Naive thymus-derived CD4-positive, alpha-beta T cell (primary cell): Measurements from ENCODE around the gene PRODH2. TPM values are rescaled to one million over a fixed set of nuclear protein-coding genes. Genes with fewer than 3 reads are reported as not detected.

Experiments
- ATAC-seq: fragments of 150-1000 bp; cut with Tn5 transposase; 2 replicates; pipeline ENCODE4 v1.10.0; 2021; ENCODE audit warnings: mild to moderate bottlenecking, moderate library complexity
- CTCF ChIA-PET: fragments of 350-600 bp; sonication (Branson Sonifier 250); formaldehyde crosslinking; loops from one replicate; lab custom pipeline; 2021; ENCODE audit warnings: antibody characterized with exemption; lab: Charles Lee
- POLR2A ChIA-PET: fragments of 350-600 bp; sonication (Branson Sonifier 250); formaldehyde crosslinking; loops from one replicate; lab custom pipeline; 2021; ENCODE audit warnings: antibody characterized with exemption, inconsistent platforms; lab: Charles Lee
- DNase-seq, 9 donors: peaks; one replicate each; pipeline versions ENCODE4 v3.0.0 to v3.0.0-alpha.2; 2020 to 2022; ENCODE audit warnings: mixed read lengths in 1 of 9
- H3K27ac ChIP-seq: one replicate; pipeline ENCODE4 v1.7.0; 2013; ENCODE audit warnings: mild to moderate bottlenecking, low read depth, low read length, moderate library complexity
- H3K27me3 ChIP-seq, 2 donors: one replicate each; pipeline ENCODE4 v1.7.0; 2013; ENCODE audit warnings: low read length in 2 of 2, mild to moderate bottlenecking in 2 of 2, moderate library complexity in 2 of 2; ENCODE audit not compliant: control insufficient read depth in 2 of 2, insufficient read depth in 2 of 2
- H3K36me3 ChIP-seq, 3 experiments: 1 replicate in 2 of 3; 2 replicates in 1 of 3; pipeline ENCODE4 v1.7.0; 2013; ENCODE audit warnings: low read length in 3 of 3, mild to moderate bottlenecking in 3 of 3, moderate library complexity in 1 of 3; ENCODE audit not compliant: insufficient read depth in 3 of 3, control insufficient read depth in 2 of 3
- H3K4me1 ChIP-seq, 2 donors: one replicate each; pipeline ENCODE4 v1.7.0; 2013; ENCODE audit warnings: low read length in 2 of 2, mild to moderate bottlenecking in 2 of 2, moderate library complexity in 1 of 2; ENCODE audit not compliant: control insufficient read depth in 2 of 2, insufficient read depth in 2 of 2
- H3K4me3 ChIP-seq: 2 replicates; pipeline ENCODE4 v1.7.0; 2013; ENCODE audit warnings: mild to moderate bottlenecking, low read length
- H3K9me3 ChIP-seq, 3 experiments: 1 replicate in 2 of 3; 2 replicates in 1 of 3; pipeline ENCODE4 v1.7.0; 2013; ENCODE audit warnings: low read length in 3 of 3; ENCODE audit not compliant: control insufficient read depth in 2 of 3
- H3K27ac Mint-ChIP-seq, 9 donors: one replicate each; pipeline ENCODE4 v1.8.0; 2020 to 2022; ENCODE audit warnings: mixed read lengths in 9 of 9, mild to moderate bottlenecking in 8 of 9, moderate library complexity in 5 of 9, inconsistent platforms in 2 of 9
- H3K27me3 Mint-ChIP-seq, 5 donors: one replicate each; pipeline ENCODE4 v1.8.0; 2021 to 2022; ENCODE audit warnings: mixed read lengths in 5 of 5, mild to moderate bottlenecking in 1 of 5
- H3K36me3 Mint-ChIP-seq, 5 donors: one replicate each; pipeline ENCODE4 v1.8.0; 2020 to 2022; ENCODE audit warnings: mixed read lengths in 5 of 5, mild to moderate bottlenecking in 3 of 5, inconsistent platforms in 1 of 5
- H3K4me1 Mint-ChIP-seq, 7 donors: one replicate each; pipeline ENCODE4 v1.8.0; 2020 to 2022; ENCODE audit warnings: mixed read lengths in 7 of 7, mild to moderate bottlenecking in 3 of 7, inconsistent platforms in 1 of 7
- H3K4me3 Mint-ChIP-seq, 10 donors: one replicate each; pipeline ENCODE4 v1.8.0; 2020 to 2022; ENCODE audit warnings: mild to moderate bottlenecking in 10 of 10, mixed read lengths in 10 of 10, moderate library complexity in 6 of 10, inconsistent platforms in 2 of 10
- H3K9me3 Mint-ChIP-seq, 11 donors: one replicate each; pipeline ENCODE4 v1.8.0; 2020 to 2022; ENCODE audit warnings: mixed read lengths in 11 of 11, mild to moderate bottlenecking in 4 of 11, inconsistent platforms in 1 of 11, moderate library complexity in 1 of 11
- intact Hi-C, 2 donors: fragments of 100-400 bp; cut with micrococcal nuclease; formaldehyde crosslinking; loops; one replicate each; pipeline ENCODE4 v1.15.1; 2023
- polyA plus RNA-seq, 2 donors: library from polyadenylated mRNA; unstranded; fragments of 300-500 nt; fragmentation: Illumina TruSeq; gene quantifications; one replicate each; pipeline ENCODE4 v1.2.3, GENCODE V29; 2021
- total RNA-seq, 6 experiments: library from RNA in 5 of 6; stranded (reverse) in 5 of 6; gene quantifications; 1 replicate in 5 of 6; 2 replicates in 1 of 6; pipeline ENCODE4 v1.2.3 and lab custom pipeline; 2021 to 2026

The PRODH2 gene
- total and polyA plus RNA-seq, 7 experiments from 2014 or later = not detected

DNA sequence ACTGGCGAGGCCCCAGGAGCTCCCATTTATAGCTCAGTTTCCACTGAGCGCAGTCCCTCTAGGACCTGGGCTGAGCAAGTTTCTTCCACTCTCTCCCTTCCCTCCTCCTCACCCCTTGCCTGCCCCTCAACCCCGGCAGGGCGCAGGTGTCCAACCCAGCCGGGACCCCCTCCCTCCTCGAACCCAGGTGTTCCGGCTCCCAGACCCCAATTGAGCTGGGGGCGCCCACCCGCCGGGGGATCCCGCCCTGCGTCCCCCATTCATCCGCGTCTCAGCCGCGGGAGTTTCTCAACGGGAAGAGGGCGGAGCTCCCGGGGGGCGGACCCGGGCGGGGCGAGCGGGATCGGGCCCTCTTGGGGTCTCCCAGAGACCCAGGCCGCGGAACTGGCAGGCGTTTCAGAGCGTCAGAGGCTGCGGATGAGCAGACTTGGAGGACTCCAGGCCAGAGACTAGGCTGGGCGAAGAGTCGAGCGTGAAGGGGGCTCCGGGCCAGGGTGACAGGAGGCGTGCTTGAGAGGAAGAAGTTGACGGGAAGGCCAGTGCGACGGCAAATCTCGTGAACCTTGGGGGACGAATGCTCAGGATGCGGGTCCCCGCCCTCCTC, 44.0 kb upstream of the PRODH2 start, which contains the start of gene KIRREL2:
TSS of gene KIRREL2 (plus strand) at position 366 of the 604 bp plus-strand sequence. CDS start at position 575, 209 bp downstream.
- Histone ChIP-seq H3K36me3 (no peaks in the 10 kb centered on the region), H3K27ac (no peak within 1 kb of the TSS), H3K4me1 (peaks cover 3 to 5% of the 10 kb centered on the region in 2 donors), H3K9me3 (no peaks in the 10 kb centered on the region), H3K27me3 (peaks cover 0 to 9% of the 10 kb centered on the region in 2 donors), H3K4me3 (peak within 1 kb of the TSS; percentile 56)
- ChIA-PET POLR2A (interaction anchor here (1.0 kb wide), 1 partner anchor 74 kb away, joined by 3 read pairs; no protein-coding TSS in a partner anchor), CTCF (interaction anchor here (0.6 kb wide), 1 partner anchor 348 kb away, joined by 3 read pairs; no protein-coding TSS in a partner anchor)
- H3K27ac Mint-ChIP-seq = peak within 1 kb of the TSS in 1 of 9 donors; percentile 52
- ATAC-seq = peak; percentile 51
- H3K27me3 Mint-ChIP-seq = peaks cover 41 to 81% (median 60%) of the 10 kb centered on the region in 5 donors
- H3K4me1 Mint-ChIP-seq = peaks cover 0 to 20% (median 6%) of the 10 kb centered on the region in 7 donors
- peak within 1 kb of the TSS; percentile 73 to 89 (median 79) for H3K4me3 Mint-ChIP-seq
- no peaks in the 10 kb centered on the region for H3K9me3 Mint-ChIP-seq
- intact Hi-C loops = no loop called here
- peak in 5 of 9 donors; percentile 13 to 62 (median 20) for DNase-seq
- peaks cover 0 to 5% (median 0%) of the 10 kb centered on the region in 5 donors for H3K36me3 Mint-ChIP-seq

DNA sequence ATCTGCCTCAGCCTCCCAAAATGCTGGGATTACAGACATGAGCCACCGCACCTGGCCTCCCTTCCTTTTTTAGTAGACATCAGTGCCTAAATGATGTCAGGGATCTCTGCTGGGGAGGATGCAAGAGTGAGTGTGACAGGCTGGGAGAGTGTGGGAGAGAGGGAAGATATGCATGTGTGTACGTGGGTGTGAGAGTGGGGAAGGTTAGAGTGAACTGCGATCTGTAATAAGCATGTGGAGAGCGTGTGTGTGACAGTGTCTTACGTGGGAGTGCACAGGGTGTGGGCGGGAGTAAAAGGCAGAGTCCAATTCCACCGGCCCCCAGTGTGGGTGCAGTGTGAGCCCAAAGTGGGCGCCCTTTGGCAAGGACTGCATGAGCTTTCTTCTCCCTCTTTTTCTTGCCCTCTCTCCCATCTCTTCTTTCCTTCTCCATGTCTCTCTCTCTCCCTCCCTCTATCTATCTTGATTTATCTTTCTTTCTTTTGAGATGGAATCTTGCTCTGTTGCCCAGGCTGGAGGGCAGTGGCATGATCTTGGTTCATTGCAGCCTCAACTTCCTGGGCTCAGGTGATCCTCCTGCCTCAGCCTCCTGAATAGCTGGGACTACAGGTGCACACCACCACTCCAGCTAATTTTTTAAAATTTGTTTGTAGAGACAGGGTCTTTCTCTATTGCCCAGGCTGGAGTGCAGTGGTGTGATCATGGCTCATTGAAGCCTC, 40.6 kb upstream of the PRODH2 start:
- Mint-ChIP-seq H3K4me3 (no peak overlapping the region), H3K9me3 (peaks cover 0 to 2% (median 0%) of the 10 kb centered on the region in 11 donors), H3K27me3 (peaks cover 29 to 66% (median 61%) of the 10 kb centered on the region in 5 donors), H3K4me1 (peaks cover 0 to 20% (median 6%) of the 10 kb centered on the region in 7 donors), H3K36me3 (peaks cover 0 to 5% (median 0%) of the 10 kb centered on the region in 5 donors), H3K27ac (no peak overlapping the region)
- Histone ChIP-seq H3K27ac (no peak overlapping the region), H3K27me3 (peaks cover 0 to 7% of the 10 kb centered on the region in 2 donors), H3K4me1 (peaks cover 3 to 5% of the 10 kb centered on the region in 2 donors), H3K4me3 (no peak overlapping the region), H3K36me3 (no peaks in the 10 kb centered on the region), H3K9me3 (no peaks in the 10 kb centered on the region)
- intact Hi-C loops = no loop called here
- ChIA-PET POLR2A (no interaction called here), CTCF (no interaction called here)
- DNase-seq (no peak), ATAC-seq (no peak)

DNA sequence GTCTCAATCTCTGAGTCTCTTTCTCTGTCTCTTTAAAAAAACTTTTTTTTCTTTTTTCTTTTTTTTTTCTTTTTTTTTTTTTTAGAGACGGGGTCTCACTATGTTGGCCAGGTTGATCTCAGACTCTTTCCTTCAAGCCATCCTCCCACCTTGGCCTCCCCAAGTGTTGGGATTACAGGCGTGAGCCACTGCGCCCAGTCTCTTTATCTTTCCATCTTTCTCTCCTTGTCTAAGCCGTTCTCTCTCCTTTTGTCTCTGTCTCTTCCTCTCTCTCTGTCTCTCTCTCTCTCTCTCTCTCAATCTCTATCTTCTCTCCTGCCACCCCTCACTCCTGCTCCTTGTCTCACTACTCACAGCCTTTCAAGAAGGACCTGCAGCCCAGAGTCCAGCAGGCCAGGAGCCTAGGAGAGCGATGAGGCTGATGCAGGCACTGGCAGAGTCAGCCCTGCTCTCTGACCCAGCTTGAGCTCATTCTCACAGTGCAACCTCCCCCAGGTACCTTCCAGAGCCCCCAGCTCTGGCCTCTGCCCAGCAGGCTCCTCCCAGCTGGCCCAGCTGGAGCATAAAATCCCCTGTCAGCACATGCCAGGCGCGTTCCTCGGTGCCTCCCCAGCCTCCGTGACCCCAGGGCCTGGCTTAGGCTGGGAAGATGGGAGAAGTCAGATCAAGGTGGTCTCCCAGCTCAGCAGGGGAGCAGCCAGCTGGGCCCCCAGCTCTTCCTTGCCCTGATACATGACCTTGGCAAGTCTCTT, 39.6 kb upstream of the PRODH2 start, which contains the start of gene NPHS1:
TSS of gene NPHS1 (minus strand) at position 476 of the 752 bp plus-strand sequence. CDS start 667 bp downstream, outside the sequence.
- H3K9me3 Mint-ChIP-seq = peaks cover 0 to 2% (median 0%) of the 10 kb centered on the region in 11 donors
- CTCF ChIA-PET = no interaction called here
- no peaks in the 10 kb centered on the region for H3K36me3 ChIP-seq
- no peak within 1 kb of the TSS for H3K4me3 Mint-ChIP-seq
- peaks cover 3 to 5% of the 10 kb centered on the region in 2 donors for H3K4me1 ChIP-seq
- no peak for ATAC-seq
- peak within 1 kb of the TSS in 2 of 9 donors; percentile 10 to 49 for H3K27ac Mint-ChIP-seq
- no peak within 1 kb of the TSS for H3K27ac ChIP-seq
- no peaks in the 10 kb centered on the region for H3K9me3 ChIP-seq
- peaks cover 0 to 5% (median 0%) of the 10 kb centered on the region in 5 donors for H3K36me3 Mint-ChIP-seq
- peaks cover 29 to 73% (median 58%) of the 10 kb centered on the region in 5 donors for H3K27me3 Mint-ChIP-seq
- DNase-seq = no peak
- intact Hi-C loops = no loop called here
- peaks cover 0 to 12% (median 6%) of the 10 kb centered on the region in 7 donors for H3K4me1 Mint-ChIP-seq
- POLR2A ChIA-PET = no interaction called here
- H3K27me3 ChIP-seq = peaks cover 0 to 10% of the 10 kb centered on the region in 2 donors
- H3K4me3 ChIP-seq = no peak within 1 kb of the TSS

DNA sequence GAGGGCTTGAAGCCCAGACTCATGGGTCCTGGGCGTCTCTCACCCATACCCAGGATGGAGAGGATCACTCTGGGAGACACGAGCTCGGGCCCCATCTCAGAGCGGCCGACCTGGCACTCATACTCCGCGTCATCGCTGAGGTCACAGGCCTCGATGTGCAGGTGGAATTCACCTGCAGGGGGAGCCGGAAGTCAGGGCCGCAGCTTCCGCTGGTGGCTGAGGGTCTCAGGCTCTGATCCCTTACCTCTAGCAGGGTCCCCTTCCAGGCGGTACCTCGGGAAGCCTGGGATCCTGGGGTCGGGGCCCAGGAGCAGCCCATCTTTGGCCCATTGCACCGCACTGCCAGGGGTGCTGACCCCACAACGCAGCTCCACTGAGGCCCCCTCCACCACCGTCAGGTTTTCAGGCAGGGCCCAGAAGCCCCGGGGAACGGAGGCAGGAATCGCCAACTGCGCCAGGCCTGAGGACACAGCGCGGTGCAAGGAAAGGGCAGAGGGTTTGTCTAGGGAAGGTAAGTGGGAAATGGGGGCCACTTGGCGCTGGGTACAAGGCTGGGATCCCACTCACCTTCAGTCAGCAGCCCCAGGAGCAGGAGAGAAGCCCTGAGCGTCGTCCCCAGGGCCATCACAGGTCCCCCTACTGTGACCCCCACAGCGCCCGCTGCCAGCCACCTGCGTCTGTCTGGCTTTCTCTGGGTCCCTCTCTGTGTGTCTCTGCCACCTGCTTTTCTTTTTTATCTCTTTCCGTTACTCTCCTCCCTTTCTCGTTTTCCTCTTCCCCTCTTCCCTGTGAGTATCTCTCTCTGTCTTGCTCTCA, 38.8 kb upstream of the PRODH2 start:
- H3K36me3 Mint-ChIP-seq = peaks cover 0 to 5% (median 0%) of the 10 kb centered on the region in 5 donors
- CTCF ChIA-PET = interaction anchor here (0.6 kb wide), 1 partner anchor 159 kb away, joined by 4 read pairs; no protein-coding TSS in a partner anchor
- POLR2A ChIA-PET = no interaction called here
- Histone ChIP-seq H3K4me3 (no peak overlapping the region), H3K36me3 (no peaks in the 10 kb centered on the region), H3K9me3 (no peaks in the 10 kb centered on the region), H3K4me1 (peaks cover 3 to 6% of the 10 kb centered on the region in 2 donors), H3K27ac (no peak overlapping the region), H3K27me3 (peaks cover 0 to 10% of the 10 kb centered on the region in 2 donors)
- intact Hi-C loops = no loop called here
- H3K27me3 Mint-ChIP-seq = peaks cover 35 to 77% (median 61%) of the 10 kb centered on the region in 5 donors
- peak; percentile 42 for ATAC-seq
- DNase-seq = no peak
- peaks cover 4 to 10% (median 5%) of the 10 kb centered on the region in 7 donors for H3K4me1 Mint-ChIP-seq
- H3K9me3 Mint-ChIP-seq = peaks cover 0 to 2% (median 0%) of the 10 kb centered on the region in 11 donors
- H3K4me3 Mint-ChIP-seq = no peak overlapping the region
- H3K27ac Mint-ChIP-seq = peak overlapping the region in 2 of 9 donors; percentile 10 to 49

DNA sequence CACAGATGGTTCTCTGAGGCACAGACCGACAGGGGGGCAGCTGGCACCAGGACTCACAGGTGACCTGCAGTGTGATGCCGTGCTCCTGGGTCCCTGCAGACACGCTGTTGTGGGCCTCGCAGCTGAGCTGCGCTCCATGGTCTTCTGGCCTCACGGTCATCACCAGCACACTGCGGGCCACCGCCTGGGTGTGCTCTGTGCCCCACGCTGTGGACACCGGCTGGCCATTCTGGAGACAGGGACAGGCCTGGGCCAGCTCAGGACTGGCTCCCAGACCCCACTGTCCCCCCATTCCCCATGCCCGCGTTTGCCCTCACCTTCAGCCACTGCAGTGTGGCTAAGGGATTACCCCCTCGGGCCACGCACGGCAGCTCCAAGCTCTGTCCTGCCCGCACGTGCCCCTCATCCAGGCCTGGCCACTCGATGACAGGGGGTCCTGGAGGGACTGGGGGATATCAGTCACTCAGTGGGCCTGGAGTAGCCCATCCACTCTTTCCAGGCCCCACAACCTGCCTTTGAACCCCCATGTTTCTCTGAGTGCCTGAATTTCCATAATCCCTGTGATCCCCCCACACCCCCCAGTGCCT, 36.4 kb upstream of the PRODH2 start:
- peaks cover 0 to 6% of the 10 kb centered on the region in 2 donors for H3K4me1 ChIP-seq
- Mint-ChIP-seq H3K9me3 (peaks cover 0 to 10% (median 0%) of the 10 kb centered on the region in 11 donors), H3K27me3 (peaks cover 43 to 80% (median 64%) of the 10 kb centered on the region in 5 donors), H3K27ac (no peak overlapping the region), H3K36me3 (peaks cover 0 to 8% (median 0%) of the 10 kb centered on the region in 5 donors), H3K4me1 (peaks cover 11 to 25% (median 23%) of the 10 kb centered on the region in 7 donors), H3K4me3 (no peak overlapping the region)
- no peak overlapping the region for H3K27ac ChIP-seq
- no peaks in the 10 kb centered on the region for H3K9me3 ChIP-seq
- CTCF ChIA-PET = no interaction called here
- H3K27me3 ChIP-seq = peaks cover 0 to 15% of the 10 kb centered on the region in 2 donors
- POLR2A ChIA-PET = no interaction called here
- DNase-seq (no peak), ATAC-seq (no peak)
- no peak overlapping the region for H3K4me3 ChIP-seq
- intact Hi-C loops = no loop called here
- H3K36me3 ChIP-seq = no peaks in the 10 kb centered on the region
